ENCODE results near the gene MAML2.

Gene MAML2

DNA sequence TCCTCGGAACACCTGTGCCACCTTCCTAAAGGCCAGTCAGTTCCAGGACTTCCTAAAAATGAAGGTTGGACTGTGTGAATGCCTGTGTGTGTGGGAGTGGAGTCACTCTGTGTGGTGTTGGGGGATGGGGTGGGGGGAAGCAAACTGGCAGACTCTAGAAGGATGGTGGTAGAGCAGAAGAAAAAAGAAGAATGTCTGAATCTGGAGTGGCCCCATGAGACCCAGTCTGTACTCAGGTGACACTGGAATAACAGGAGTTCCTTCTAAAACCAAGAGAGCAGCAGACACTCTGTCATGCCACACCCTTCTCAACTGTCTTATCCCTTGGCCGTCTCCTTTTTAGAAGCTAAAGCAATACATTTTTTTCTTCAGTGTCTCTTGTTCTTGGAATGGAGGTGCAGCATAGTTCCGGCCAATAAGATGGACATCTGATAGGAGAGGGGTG is 82.9 kb downstream of the MAML2 start:
- peaks cover 13% of the 10 kb centered on the region for H3K36me3 Mint-ChIP-seq (ENCODE audit: insufficient read depth)
- H3K9me3 Mint-ChIP-seq = no peaks in the 10 kb centered on the region
- H3K27me3 Mint-ChIP-seq = no peaks in the 10 kb centered on the region
- H3K4me3 Mint-ChIP-seq = peak overlapping the region in 1 of 2 donors; percentile 19
- peak overlapping the region; percentile 92 to 94 for H3K27ac Mint-ChIP-seq
- H3K4me1 Mint-ChIP-seq (ENCODE audit: low read depth in 2 of 2) = peaks cover 55 to 73% of the 10 kb centered on the region in 2 donors
- no peak for DNase-seq
- ATAC-seq (replicated peaks) = no peak

DNA sequence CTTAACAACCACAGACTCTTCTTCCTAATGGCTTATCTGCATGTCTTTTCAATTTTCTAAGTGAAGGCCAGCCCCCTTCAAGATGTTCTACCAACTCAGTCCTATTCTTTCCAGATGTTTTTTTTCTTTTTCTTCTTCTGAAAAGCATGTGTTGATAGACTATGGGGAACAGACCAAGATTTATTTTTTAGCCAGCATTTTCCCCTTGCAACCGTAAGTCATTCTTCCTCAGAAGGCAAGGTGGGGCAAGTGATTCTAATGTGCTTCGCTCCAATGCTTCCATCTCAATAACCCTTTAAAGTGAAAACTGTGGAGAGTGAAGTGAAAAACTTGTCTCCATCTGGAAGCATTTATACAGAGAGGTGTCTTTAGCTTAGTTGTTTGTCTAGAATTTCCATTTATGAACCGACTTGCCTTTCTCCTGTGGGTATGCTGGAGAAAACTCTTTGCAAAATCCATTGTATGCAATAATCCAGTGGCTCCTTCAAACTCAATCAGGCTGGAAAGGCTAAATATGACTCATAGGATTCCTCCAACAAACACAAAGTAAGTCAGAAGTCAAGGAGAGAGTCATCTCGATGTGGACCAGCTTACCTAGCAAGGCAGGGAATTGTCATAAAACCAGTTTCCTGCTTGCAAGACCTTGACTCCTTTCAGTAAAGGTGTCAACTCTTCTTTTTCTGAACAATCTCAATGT is 83.7 kb downstream of the MAML2 start:
- ATAC-seq (replicated peaks) (no peak), DNase-seq (no peak)
- Mint-ChIP-seq H3K9me3 (no peaks in the 10 kb centered on the region), H3K4me1 (ENCODE audit: low read depth in 2 of 2) (peaks cover 59 to 76% of the 10 kb centered on the region in 2 donors), H3K36me3 (ENCODE audit: insufficient read depth) (peaks cover 10% of the 10 kb centered on the region), H3K27ac (peak overlapping the region; percentile 92 to 94), H3K27me3 (no peaks in the 10 kb centered on the region), H3K4me3 (peak overlapping the region; percentile 19 to 78)

DNA sequence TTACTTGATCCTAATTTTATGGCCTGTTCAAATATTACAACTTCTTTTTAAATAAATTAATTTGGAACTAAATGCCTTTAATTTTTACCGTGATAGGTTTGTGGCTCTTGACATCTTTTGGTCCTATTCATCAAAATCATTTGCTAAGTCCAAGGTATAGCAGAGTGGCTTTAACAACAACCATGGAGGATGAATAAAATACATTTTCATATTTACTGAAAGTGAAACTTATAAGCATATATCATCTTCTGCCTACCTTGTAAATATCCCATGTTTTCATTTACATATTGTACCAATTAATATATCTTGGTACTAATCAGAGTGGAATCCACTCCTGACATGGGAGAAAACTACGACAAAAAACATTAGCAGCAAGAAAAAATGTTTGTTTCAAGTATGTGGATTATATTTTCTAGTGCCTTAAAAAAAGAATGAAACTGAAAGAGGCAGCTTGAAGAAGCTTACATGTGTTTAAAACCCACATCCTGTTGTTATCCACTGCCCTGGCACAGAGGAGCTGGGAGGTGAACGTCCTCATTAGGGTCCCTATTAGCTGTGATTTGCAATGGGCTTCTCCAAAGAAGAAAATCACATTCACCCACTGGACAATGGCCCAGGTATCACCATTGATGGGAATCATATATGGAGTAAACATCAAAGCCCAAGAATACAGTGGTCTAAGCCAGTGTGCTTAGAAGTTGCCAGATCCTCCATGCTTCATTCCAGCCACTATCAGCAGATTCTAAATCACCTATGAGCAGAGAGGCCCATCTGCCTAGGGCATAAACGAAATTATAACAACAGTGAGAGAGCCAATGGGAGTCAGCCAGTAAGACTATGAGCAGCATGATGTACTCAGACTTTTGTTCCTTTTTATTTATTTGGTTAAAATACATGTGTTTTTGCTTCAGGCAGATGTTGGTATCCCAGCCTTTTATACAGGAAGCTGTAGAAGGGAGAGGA is 84.7 kb downstream of the MAML2 start:
- Mint-ChIP-seq H3K4me3 (peak overlapping the region; percentile 63 to 78), H3K4me1 (ENCODE audit: low read depth in 2 of 2) (peaks cover 63 to 80% of the 10 kb centered on the region in 2 donors), H3K27ac (peak overlapping the region; percentile 92 to 94), H3K27me3 (no peaks in the 10 kb centered on the region), H3K9me3 (no peaks in the 10 kb centered on the region), H3K36me3 (ENCODE audit: insufficient read depth) (peaks cover 10% of the 10 kb centered on the region)
- DNase-seq (peak; percentile 12 to 38 (median 32)), ATAC-seq (replicated peaks) (peak; percentile 87)

DNA sequence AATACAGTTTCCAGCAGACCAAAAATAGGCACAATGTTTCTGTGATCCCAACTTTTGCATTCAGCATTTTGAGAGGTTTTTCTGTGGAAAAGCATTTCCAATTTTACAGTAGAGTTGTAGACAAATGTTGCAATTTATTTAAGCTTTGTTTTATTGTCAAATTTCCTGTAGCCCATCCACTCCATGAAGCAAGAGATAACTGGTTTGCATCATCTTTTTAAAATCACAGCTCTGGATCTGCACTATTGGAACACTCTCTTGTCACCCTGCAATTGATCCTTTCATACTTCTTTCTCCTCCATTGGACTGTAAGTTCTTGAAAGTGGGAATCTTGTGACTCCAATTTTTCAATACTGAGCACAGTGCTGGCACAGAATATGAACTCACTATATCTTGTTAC is 86.0 kb downstream of the MAML2 start:
- ATAC-seq (replicated peaks) (no peak), DNase-seq (no peak)
- H3K36me3 Mint-ChIP-seq (ENCODE audit: insufficient read depth) = peaks cover 10% of the 10 kb centered on the region
- no peaks in the 10 kb centered on the region for H3K9me3 Mint-ChIP-seq
- peaks cover 63 to 77% of the 10 kb centered on the region in 2 donors for H3K4me1 Mint-ChIP-seq (ENCODE audit: low read depth in 2 of 2)
- peak overlapping the region; percentile 92 to 94 for H3K27ac Mint-ChIP-seq
- no peaks in the 10 kb centered on the region for H3K27me3 Mint-ChIP-seq
- H3K4me3 Mint-ChIP-seq = peak overlapping the region; percentile 63 to 78

DNA sequence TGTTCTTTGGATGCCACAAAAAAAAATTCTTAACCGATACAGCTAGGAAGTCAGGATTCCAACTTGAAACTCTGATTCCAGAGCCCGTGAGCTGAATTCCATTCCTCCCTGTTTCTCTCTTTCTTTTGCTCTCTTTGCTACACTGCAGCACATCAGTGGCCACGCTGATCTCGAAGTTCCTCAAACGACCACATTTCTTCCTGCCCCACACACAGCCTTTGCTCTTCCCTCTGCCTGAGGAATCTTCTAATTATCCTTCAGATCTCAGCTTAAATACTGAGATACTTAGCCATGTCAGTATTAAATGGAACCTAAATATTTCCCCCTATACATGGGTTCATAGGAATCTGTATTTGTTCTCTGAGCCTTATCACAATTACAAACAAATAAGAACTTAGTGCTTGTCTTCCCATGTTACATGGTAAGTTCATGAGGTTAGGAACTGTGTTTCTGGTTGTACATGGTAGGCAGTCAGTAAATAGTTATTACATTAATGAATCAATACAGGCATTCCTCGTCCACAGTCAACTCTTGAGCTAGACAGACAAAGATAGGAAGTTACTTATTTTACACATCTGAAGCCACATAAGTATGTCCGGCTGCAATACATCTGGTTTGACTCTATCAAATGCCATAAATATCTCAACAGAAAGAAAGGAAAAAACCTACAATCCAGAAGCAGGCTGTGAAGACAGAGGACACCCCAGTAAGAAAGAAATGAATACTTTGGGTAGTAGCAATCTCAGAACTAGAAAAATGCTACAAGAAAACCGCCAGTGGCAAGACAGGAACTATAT is 86.6 kb downstream of the MAML2 start:
- no peaks in the 10 kb centered on the region for H3K9me3 Mint-ChIP-seq
- H3K27me3 Mint-ChIP-seq = no peaks in the 10 kb centered on the region
- H3K27ac Mint-ChIP-seq = peak overlapping the region; percentile 92 to 94
- ATAC-seq (replicated peaks) = no peak
- DNase-seq = no peak
- H3K4me3 Mint-ChIP-seq = peak overlapping the region; percentile 63 to 78
- H3K4me1 Mint-ChIP-seq (ENCODE audit: low read depth in 2 of 2) = peaks cover 64 to 77% of the 10 kb centered on the region in 2 donors
- peaks cover 10% of the 10 kb centered on the region for H3K36me3 Mint-ChIP-seq (ENCODE audit: insufficient read depth)

DNA sequence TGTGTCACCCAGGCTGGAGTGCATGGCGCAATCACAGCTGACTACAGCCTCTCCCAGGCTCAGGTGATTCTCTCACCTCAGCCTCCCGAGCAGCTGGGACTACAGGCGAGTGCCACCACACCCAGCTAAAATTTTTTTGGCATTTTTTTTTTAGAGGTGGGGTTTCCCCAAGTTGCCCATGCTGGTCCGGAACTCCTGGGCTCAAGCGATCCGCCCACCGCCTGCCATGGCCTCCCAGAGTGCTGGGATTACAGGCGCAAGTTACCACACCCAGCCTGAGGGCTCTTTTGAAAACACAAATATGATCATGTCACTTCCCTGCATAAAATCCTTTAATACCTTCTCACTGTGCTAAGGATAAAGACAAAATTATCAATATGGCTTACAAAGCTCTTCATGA is 88.1 kb downstream of the MAML2 start:
- Mint-ChIP-seq H3K27me3 (no peaks in the 10 kb centered on the region), H3K9me3 (no peaks in the 10 kb centered on the region), H3K4me1 (ENCODE audit: low read depth in 2 of 2) (peaks cover 60 to 76% of the 10 kb centered on the region in 2 donors), H3K36me3 (ENCODE audit: insufficient read depth) (peaks cover 10% of the 10 kb centered on the region), H3K27ac (peak overlapping the region; percentile 59 to 64), H3K4me3 (peak overlapping the region; percentile 63 to 78)
- ATAC-seq (replicated peaks) (no peak), DNase-seq (no peak)

DNA sequence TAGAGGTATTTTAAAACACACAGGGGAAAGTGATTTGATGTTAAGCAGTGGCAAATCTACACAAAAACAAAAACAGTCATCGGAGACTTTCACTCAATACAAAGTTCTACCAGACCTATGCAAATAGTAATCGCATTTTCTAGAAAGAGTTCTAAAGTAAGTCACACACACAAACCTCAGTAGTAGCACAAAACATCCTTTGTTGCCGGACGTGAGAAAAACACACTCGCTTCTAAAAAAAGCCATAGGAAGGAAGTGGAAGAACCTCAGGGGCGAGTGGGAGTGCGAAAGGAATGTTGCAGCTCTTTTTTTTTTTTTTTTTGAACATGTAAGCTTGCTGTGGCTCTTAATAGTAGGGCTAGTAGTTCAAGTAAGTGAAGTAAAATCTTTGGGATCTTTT is 88.9 kb downstream of the MAML2 start:
- peak overlapping the region; percentile 63 to 78 for H3K4me3 Mint-ChIP-seq
- H3K9me3 Mint-ChIP-seq = no peaks in the 10 kb centered on the region
- ATAC-seq (replicated peaks) (peak; percentile 43), DNase-seq (peak; percentile 4 to 12 (median 7))
- no peaks in the 10 kb centered on the region for H3K27me3 Mint-ChIP-seq
- H3K36me3 Mint-ChIP-seq (ENCODE audit: insufficient read depth) = peaks cover 10% of the 10 kb centered on the region
- H3K27ac Mint-ChIP-seq = peak overlapping the region; percentile 59 to 64
- H3K4me1 Mint-ChIP-seq (ENCODE audit: low read depth in 2 of 2) = peaks cover 54 to 76% of the 10 kb centered on the region in 2 donors

DNA sequence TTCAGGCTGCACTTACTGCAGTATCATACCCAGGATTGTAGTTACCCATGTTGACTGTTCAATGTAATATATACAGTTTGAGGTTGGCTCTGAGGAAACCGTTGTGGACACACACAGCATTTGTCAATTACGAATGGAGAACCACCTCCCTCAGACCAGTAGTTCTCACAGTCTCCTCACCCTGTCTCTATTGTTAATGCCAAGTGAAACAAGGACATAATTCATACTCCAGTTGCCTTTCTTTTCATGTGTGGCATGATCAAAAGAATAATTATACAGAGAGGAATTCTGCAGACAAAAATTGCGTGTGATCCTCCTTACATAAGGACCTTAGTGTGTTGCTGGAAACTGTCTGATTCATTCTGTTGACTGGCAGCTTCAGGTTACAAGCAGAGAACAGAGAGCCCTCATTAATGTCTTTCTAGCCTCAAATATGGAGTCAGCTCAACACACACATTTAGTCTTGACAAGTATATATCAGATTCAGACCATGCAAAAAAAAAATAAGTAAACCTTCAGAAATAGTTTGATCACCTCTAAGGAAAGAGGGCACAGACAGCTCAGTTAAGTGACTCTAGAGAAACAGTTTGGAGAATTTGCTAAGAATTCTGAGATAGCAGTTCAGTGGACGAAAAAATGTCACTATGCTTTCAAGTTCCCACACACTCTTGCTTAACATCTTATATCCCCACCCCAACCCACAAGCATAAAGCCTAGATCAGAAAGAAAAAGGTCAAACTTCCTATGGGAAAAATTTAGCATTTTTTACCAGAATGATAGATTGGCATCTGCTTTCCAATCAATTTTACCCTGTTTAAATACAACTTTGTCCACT is 96.1 kb downstream of the MAML2 start:
- H3K4me1 Mint-ChIP-seq (ENCODE audit: low read depth in 2 of 2) = peaks cover 22 to 38% of the 10 kb centered on the region in 2 donors
- peak overlapping the region in 1 of 2 donors; percentile 6 for H3K4me3 Mint-ChIP-seq
- peaks cover 5% of the 10 kb centered on the region for H3K36me3 Mint-ChIP-seq (ENCODE audit: insufficient read depth)
- H3K27me3 Mint-ChIP-seq = no peaks in the 10 kb centered on the region
- peak overlapping the region; percentile 17 to 82 for H3K27ac Mint-ChIP-seq
- no peaks in the 10 kb centered on the region for H3K9me3 Mint-ChIP-seq
- ATAC-seq (replicated peaks) (no peak), DNase-seq (no peak)

DNA sequence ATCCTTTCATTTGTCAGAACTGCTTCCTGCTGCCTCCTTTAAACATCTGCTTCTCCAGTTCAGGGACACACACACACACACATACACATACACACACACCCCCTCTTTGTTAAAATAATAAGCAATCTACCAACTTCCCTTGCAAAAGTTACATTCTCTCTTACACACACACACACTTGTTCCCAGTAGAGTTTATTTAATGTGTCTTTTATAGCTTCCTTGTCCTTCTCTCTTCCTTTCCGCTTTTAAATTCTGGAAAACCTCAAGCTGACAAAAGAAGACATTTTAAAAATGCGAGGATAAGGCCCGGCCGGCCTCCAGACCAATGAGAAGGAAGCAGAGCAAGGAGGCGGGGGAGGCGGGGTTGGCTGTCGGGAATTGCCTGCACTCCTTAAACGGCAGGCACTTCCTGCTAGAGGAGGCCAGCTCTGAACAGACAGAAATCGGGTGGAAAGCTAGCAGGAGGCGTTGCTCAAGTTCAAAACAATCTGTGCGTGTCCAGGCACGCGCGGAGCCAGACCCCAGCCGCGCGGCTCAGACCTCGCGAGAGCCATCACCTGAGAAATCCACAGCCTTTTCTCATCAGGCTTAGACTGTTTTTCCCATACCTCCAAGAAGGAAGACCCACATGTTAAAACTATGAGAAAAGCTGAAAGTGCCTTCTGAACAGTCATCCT is 99.9 kb downstream of the MAML2 start:
- peak; percentile 48 to 58 (median 56) for DNase-seq
- H3K36me3 Mint-ChIP-seq (ENCODE audit: insufficient read depth) = peaks cover 5% of the 10 kb centered on the region
- H3K27ac Mint-ChIP-seq = peak overlapping the region; percentile 84 to 89
- H3K9me3 Mint-ChIP-seq = no peaks in the 10 kb centered on the region
- H3K4me3 Mint-ChIP-seq = peak overlapping the region; percentile 76 to 82
- H3K27me3 Mint-ChIP-seq = no peaks in the 10 kb centered on the region
- ATAC-seq (replicated peaks) = peak; percentile 95
- peaks cover 22% of the 10 kb centered on the region in 2 donors for H3K4me1 Mint-ChIP-seq (ENCODE audit: low read depth in 2 of 2)

DNA sequence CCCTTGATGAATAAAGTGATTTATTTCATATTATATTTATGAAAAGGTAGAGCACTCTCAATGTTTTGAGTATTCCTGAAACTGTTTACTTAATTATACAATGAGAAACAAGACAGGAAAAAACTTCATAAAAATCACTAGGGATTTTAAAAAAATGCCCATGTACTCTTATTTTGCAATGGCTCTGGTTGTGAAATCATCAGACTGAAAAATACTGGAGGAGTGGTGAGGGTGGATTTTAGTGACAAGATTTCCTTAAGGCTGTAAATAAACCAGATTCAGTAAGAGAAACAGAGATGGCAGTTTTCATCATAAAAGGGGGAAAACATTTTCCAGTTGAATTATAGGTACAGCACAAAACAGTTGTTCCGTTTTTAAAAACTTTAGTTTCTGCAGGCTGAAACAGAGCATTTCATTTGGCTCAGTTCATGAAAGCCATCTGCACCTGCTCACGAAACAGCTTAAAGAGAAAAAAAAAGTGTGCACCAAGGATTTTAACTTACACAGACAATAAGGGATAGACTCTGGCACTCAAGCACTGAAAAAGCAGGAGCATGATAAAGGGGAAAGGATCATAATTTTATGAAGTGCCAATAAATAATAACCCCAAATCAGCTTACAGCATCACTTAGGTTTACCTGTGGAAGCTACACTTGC is 100.7 kb downstream of the MAML2 start:
- Mint-ChIP-seq H3K4me3 (peak overlapping the region; percentile 76 to 82), H3K27me3 (no peaks in the 10 kb centered on the region), H3K27ac (peak overlapping the region in 1 of 2 donors; percentile 84), H3K9me3 (no peaks in the 10 kb centered on the region), H3K4me1 (ENCODE audit: low read depth in 2 of 2) (peaks cover 17% of the 10 kb centered on the region in 2 donors), H3K36me3 (ENCODE audit: insufficient read depth) (peaks cover 5% of the 10 kb centered on the region)
- DNase-seq = no peak
- ATAC-seq (replicated peaks) = no peak

DNA sequence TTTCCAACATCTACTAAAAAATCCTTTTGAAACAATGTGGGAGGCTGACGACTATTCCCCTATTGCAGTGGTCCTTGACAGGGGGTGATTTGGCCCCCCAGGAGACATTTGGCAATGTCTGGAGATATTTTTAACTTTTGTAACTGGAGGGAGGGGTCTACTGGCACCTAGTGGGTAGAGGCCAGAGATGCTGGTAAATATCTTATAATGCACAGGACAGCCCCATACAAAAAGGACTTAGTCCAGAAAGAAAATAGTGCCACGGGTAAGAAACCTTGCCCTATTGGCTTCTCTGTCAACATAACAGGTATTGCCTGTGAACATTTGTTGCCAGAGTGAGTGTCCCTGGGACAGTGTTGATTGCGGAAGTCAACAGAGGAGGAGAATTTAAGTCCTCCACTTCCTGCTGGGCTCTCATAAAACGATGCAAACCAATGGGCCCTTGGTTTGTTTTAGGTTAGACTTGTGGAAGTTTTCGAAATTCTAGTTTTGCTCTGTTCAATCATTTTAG is 101.6 kb downstream of the MAML2 start:
- ATAC-seq (replicated peaks) (no peak), DNase-seq (no peak)
- Mint-ChIP-seq H3K36me3 (ENCODE audit: insufficient read depth) (peaks cover 5% of the 10 kb centered on the region), H3K27me3 (no peaks in the 10 kb centered on the region), H3K9me3 (no peaks in the 10 kb centered on the region), H3K27ac (no peak overlapping the region), H3K4me1 (ENCODE audit: low read depth in 2 of 2) (peaks cover 10 to 11% of the 10 kb centered on the region in 2 donors), H3K4me3 (no peak overlapping the region)

Data from effector memory CD8-positive, alpha-beta T cell (primary cell).